ENCODE measurements around the gene MBD6. TPM values are rescaled to one million over a fixed set of nuclear protein-coding genes. Genes with fewer than 3 reads are reported as not detected.

MBD6 gene
- polyA plus RNA-seq, 3 donors: 2.4 to 47.7 (median 2.6) TPM

GRCh38 chr12:57548013-57548315, 25.3 kb downstream of the MBD6 start:
- Histone ChIP-seq H3K9me3 (replicated peaks in 1 of 2; ENCODE audit: control insufficient read depth in 1 of 2, insufficient read depth in 1 of 2, low read length in 2 of 2) (no peaks in the 10 kb centered on the region), H4K20me1 (ENCODE audit: insufficient read depth, low read length) (no peaks in the 10 kb centered on the region), H3K27me3 (ENCODE audit: control insufficient read depth in 2 of 2, insufficient read depth in 2 of 2, low read length in 2 of 2) (peaks cover 27 to 37% of the 10 kb centered on the region in 2 donors), H2AFZ (ENCODE audit: insufficient read depth, low read depth, low read length, poor library complexity, severe bottlenecking) (no peak overlapping the region), H3K4me1 (ENCODE audit: control insufficient read depth in 1 of 2, insufficient read depth in 2 of 2, low read length in 2 of 2) (peaks cover 18 to 42% of the 10 kb centered on the region in 2 donors), H3K27ac (ENCODE audit: low read depth in 1 of 2, low read length in 2 of 2) (no peak overlapping the region), H3K9ac (ENCODE audit: insufficient read depth, low read length, poor library complexity, severe bottlenecking) (no peak overlapping the region), H3K79me2 (ENCODE audit: insufficient read depth, low read length) (peaks cover 27% of the 10 kb centered on the region), H3K36me3 (replicated peaks in 1 of 2; ENCODE audit: control insufficient read depth in 1 of 2, insufficient read depth in 2 of 2, low read length in 2 of 2) (peaks cover 0 to 8% of the 10 kb centered on the region in 2 donors), H3K4me2 (replicated peaks; ENCODE audit: extremely low read depth, low read length, poor library complexity, severe bottlenecking) (no peak overlapping the region), H3K4me3 (replicated peaks in 1 of 3; ENCODE audit: low read depth in 2 of 3, low read length in 3 of 3) (no peak overlapping the region)
- peaks cover 0 to 11% (median 2%) of the 10 kb centered on the region in 7 donors for H3K9me3 Mint-ChIP-seq
- peaks cover 39 to 42% (median 40%) of the 10 kb centered on the region in 3 donors for H3K27me3 Mint-ChIP-seq (ENCODE audit: low read depth in 3 of 3)
- H3K27ac Mint-ChIP-seq: no peak overlapping the region
- H3K4me3 Mint-ChIP-seq: no peak overlapping the region
- intact Hi-C loops (cut with micrococcal nuclease): loop anchor here (5.0 to 10.0 kb wide), 3 partner anchors 71 to 207 kb away; partner anchors contain the start of genes ARHGAP9 (in 2 of the 2), CDK4 (in 1 of the 2) and MARCHF9 (in 1 of the 2)
- TF ChIP-seq, protein P1, sequence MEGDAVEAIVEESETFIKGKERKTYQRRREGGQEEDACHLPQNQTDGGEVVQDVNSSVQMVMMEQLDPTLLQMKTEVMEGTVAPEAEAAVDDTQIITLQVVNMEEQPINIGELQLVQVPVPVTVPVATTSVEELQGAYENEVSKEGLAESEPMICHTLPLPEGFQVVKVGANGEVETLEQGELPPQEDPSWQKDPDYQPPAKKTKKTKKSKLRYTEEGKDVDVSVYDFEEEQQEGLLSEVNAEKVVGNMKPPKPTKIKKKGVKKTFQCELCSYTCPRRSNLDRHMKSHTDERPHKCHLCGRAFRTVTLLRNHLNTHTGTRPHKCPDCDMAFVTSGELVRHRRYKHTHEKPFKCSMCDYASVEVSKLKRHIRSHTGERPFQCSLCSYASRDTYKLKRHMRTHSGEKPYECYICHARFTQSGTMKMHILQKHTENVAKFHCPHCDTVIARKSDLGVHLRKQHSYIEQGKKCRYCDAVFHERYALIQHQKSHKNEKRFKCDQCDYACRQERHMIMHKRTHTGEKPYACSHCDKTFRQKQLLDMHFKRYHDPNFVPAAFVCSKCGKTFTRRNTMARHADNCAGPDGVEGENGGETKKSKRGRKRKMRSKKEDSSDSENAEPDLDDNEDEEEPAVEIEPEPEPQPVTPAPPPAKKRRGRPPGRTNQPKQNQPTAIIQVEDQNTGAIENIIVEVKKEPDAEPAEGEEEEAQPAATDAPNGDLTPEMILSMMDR (IDR thresholded peaks at IDR 0.05): no peak
- peaks cover 48% of the 10 kb centered on the region for H3K4me1 Mint-ChIP-seq
- DNase-seq: no peak
- peaks cover 14 to 15% of the 10 kb centered on the region in 2 donors for H3K36me3 Mint-ChIP-seq
- no CpG with 5 or more reads among the region's 2 CpGs for WGBS (ENCODE audit: insufficient coverage)

GRCh38 chr12:57548488-57548887, 25.9 kb downstream of the MBD6 start:
- peaks cover 0 to 5% of the 10 kb centered on the region in 2 donors for H3K36me3 ChIP-seq (replicated peaks in 1 of 2; ENCODE audit: control insufficient read depth in 1 of 2, insufficient read depth in 2 of 2, low read length in 2 of 2)
- H3K27me3 ChIP-seq (ENCODE audit: control insufficient read depth in 2 of 2, insufficient read depth in 2 of 2, low read length in 2 of 2): peaks cover 29 to 37% of the 10 kb centered on the region in 2 donors
- H3K9ac ChIP-seq (ENCODE audit: insufficient read depth, low read length, poor library complexity, severe bottlenecking): no peak overlapping the region
- H3K4me1 ChIP-seq (ENCODE audit: control insufficient read depth in 1 of 2, insufficient read depth in 2 of 2, low read length in 2 of 2): peaks cover 18 to 42% of the 10 kb centered on the region in 2 donors
- peaks cover 27% of the 10 kb centered on the region for H3K79me2 ChIP-seq (ENCODE audit: insufficient read depth, low read length)
- no CpG with 5 or more reads among the region's 2 CpGs for WGBS (ENCODE audit: insufficient coverage)
- no peak overlapping the region for H3K4me2 ChIP-seq (replicated peaks; ENCODE audit: extremely low read depth, low read length, poor library complexity, severe bottlenecking)
- H2AFZ ChIP-seq (ENCODE audit: insufficient read depth, low read depth, low read length, poor library complexity, severe bottlenecking): no peak overlapping the region
- no peak overlapping the region for H3K4me3 ChIP-seq (replicated peaks in 1 of 3; ENCODE audit: low read depth in 2 of 3, low read length in 3 of 3)
- DNase-seq: no peak
- H3K9me3 Mint-ChIP-seq: peaks cover 0 to 11% (median 2%) of the 10 kb centered on the region in 7 donors
- peaks cover 40 to 42% (median 42%) of the 10 kb centered on the region in 3 donors for H3K27me3 Mint-ChIP-seq (ENCODE audit: low read depth in 3 of 3)
- peaks cover 46% of the 10 kb centered on the region for H3K4me1 Mint-ChIP-seq
- TF ChIP-seq, protein P1 (IDR thresholded peaks at IDR 0.05): no peak
- no peaks in the 10 kb centered on the region for H4K20me1 ChIP-seq (ENCODE audit: insufficient read depth, low read length)
- no peaks in the 10 kb centered on the region for H3K9me3 ChIP-seq (replicated peaks in 1 of 2; ENCODE audit: control insufficient read depth in 1 of 2, insufficient read depth in 1 of 2, low read length in 2 of 2)
- peak overlapping the region in 1 of 2 donors; percentile 86 for H3K4me3 Mint-ChIP-seq
- H3K27ac ChIP-seq (ENCODE audit: low read depth in 1 of 2, low read length in 2 of 2): no peak overlapping the region
- H3K27ac Mint-ChIP-seq: peak overlapping the region in 1 of 7 donors; percentile 6
- H3K36me3 Mint-ChIP-seq: peaks cover 8 to 15% of the 10 kb centered on the region in 2 donors
- intact Hi-C loops (cut with micrococcal nuclease): loop anchor here (5.0 to 10.0 kb wide), 3 partner anchors 71 to 206 kb away; partner anchors contain the start of genes ARHGAP9 (in 2 of the 2), CDK4 (in 1 of the 2) and MARCHF9 (in 1 of the 2)

All from CD14-positive monocyte (primary cell).